Heart left ventricle (tissue), 16 donors: ENCODE data around the gene ST6GAL2. TPM values are rescaled to one million over a fixed set of nuclear protein-coding genes. Genes with fewer than 3 reads are reported as not detected.

Experiments
- ATAC-seq, 4 donors: fragments of 200-7000 bp; cut with Tn5 transposase; one replicate each; pipeline ENCODE4 v1.9.1; 2020 to 2022; ENCODE audit warnings: moderate library complexity in 4 of 4, mild to moderate bottlenecking in 3 of 4, moderate number of reproducible peaks in 1 of 4
- DNase-seq, 5 donors: peaks; one replicate each; pipeline ENCODE4 v3.0.0-alpha.2; 2020
- H3K27ac ChIP-seq, 12 donors: fragments of 200-600 bp; sonication (generic) in 4 of 12; one replicate each; pipeline versions ENCODE4 v1.5.0 to v1.8.0; 2016 to 2022; ENCODE audit warnings: mild to moderate bottlenecking in 2 of 12
- H3K27me3 ChIP-seq, 9 donors: fragments of 200-600 bp; sonication (generic) in 2 of 9; one replicate each; pipeline versions ENCODE4 v1.5.1 to v1.8.0; 2016 to 2022; ENCODE audit warnings: mild to moderate bottlenecking in 3 of 9
- H3K36me3 ChIP-seq, 9 donors: fragments of 200-600 bp; sonication (generic) in 2 of 9; one replicate each; pipeline versions ENCODE4 v1.5.0 to v1.8.0; 2018 to 2022; ENCODE audit warnings: mild to moderate bottlenecking in 2 of 9
- H3K4me1 ChIP-seq, 12 donors: fragments of 200-600 bp; sonication (generic) in 4 of 12; one replicate each; pipeline versions ENCODE4 v1.5.0 to v1.8.0; 2016 to 2022; ENCODE audit warnings: mild to moderate bottlenecking in 3 of 12
- H3K4me3 ChIP-seq, 12 donors: fragments of 200-600 bp; sonication (generic) in 4 of 12; one replicate each; pipeline versions ENCODE4 v1.5.0 to v1.8.0; 2017 to 2022; ENCODE audit warnings: mild to moderate bottlenecking in 9 of 12, moderate library complexity in 4 of 12
- H3K9me3 ChIP-seq, 12 donors: fragments of 200-600 bp; sonication (generic) in 4 of 12; one replicate each; pipeline versions ENCODE4 v1.5.0 to v1.8.0; 2016 to 2022; ENCODE audit warnings: mild to moderate bottlenecking in 1 of 12
- CTCF ChIP-seq, 12 donors: fragments of 200-600 bp; sonication (generic) in 4 of 12; IDR thresholded peaks; one replicate each; pipeline versions ENCODE4 v1.5.0 to v1.8.0; 2018 to 2022; ENCODE audit warnings: antibody characterized with exemption in 12 of 12, mild to moderate bottlenecking in 5 of 12
- POLR2A ChIP-seq, 2 donors: fragments of 450-650 bp; IDR thresholded peaks; one replicate each; pipeline ENCODE4 v1.6.1; 2017; ENCODE audit warnings: antibody characterized with exemption in 2 of 2, mild to moderate bottlenecking in 2 of 2, moderate library complexity in 2 of 2
- WGBS, 4 donors: extraction: QIAGEN DNeasy Blood & Tissue Kit in 2 of 4; methylation state at CpG; one replicate each; pipeline versions ENCODE4 v1.1.5 to v1.1.7; 2013 to 2018; 5-methylcytosine and 5-hydroxymethylcytosine counted together
- intact Hi-C, 10 donors: fragments of 100-400 bp; cut with DNase I; formaldehyde crosslinking; loops; one replicate each; pipeline versions ENCODE4 v1.11.1 to v1.14.2; 2022
- polyA plus RNA-seq, 2 donors: library from polyadenylated mRNA; stranded (reverse); fragments of 200-250 nt; gene quantifications; one replicate each; pipeline ENCODE4 v1.2.3, GENCODE V29; 2013
- total RNA-seq, 9 donors: library from RNA; depleted of rRNA in 2 of 9; stranded (reverse); fragments of >200 nt in 2 of 9; fragmentation: NEBNext Ultra II Directional in 3 of 9; extraction: Animal tissue kit (Norgen Biotek cat#: 25700) in 3 of 9; gene quantifications; one replicate each; pipeline versions ENCODE4 v1.1.0 to v1.2.4, GENCODE V29; 2016 to 2023
- donor health status: ischemic (EF 13 %, LVEDD 7.1; RV severe dilation, severe dysfunction).
- donor health status: healthy with polysubstance abuse.
- donor health status: DM: no; HTN: yes; CAD: no.
- donor health status: DM: no; HTN: no; CAD: no.
- donor health status: ischemic (EF 25% LVEDD 6.9; RV normal size, moderate dysfunction).
- donor health status: ischemic (EF 25% LVEDD 5.7; RV mildly dilated, moderate dysfunction).
- donor health status: healthy.
- donor health status: DM: yes; HTN: yes; CAD: no.
- donor health status: ischemic (EF 35%, LVEDD 5.7; RV mildly dilated, moderate dysfunction).
- donor health status: nonischemic (EF 11% LVEDD 7.7; RV severe dilation, severe dysfunction).
- donor health status: DM: yes; HTN: yes; CAD: no.
- donor health status: PGD.
- donor health status: ischemic (EF 29% LVEDD 5.4; RV normal size, mild dysfunction).
- donor health status: nonischemic (EF 23%, LVEDD 6.1; RV moderate dilation, normal function).

The ST6GAL2 gene
- total and polyA plus RNA-seq, 11 donors = 0.08 to 1.1 (median 0.57) TPM; not detected in 1

GRCh38 chr2:106798826-106799552 lies 87.0 kb downstream of the ST6GAL2 start:
- 63 to 67% (median 64%) methylated on average over 5 of the region's 5 CpGs for WGBS, 4 donors
- no peaks in the 10 kb centered on the region for H3K27me3 ChIP-seq
- no peaks in the 10 kb centered on the region for H3K36me3 ChIP-seq
- DNase-seq (no peak), ATAC-seq (no peak)
- intact Hi-C loops = no loop called here
- H3K27ac ChIP-seq = no peak overlapping the region
- no peak overlapping the region for H3K4me3 ChIP-seq
- H3K4me1 ChIP-seq = no peaks in the 10 kb centered on the region
- TF ChIP-seq CTCF (IDR thresholded peaks at IDR 0.05) = no peak
- TF ChIP-seq POLR2A (IDR thresholded peaks at IDR 0.05) = no peak
- H3K9me3 ChIP-seq = no peaks in the 10 kb centered on the region

GRCh38 chr2:106797494-106797893 lies 88.5 kb downstream of the ST6GAL2 start:
- Histone ChIP-seq H3K36me3 (no peaks in the 10 kb centered on the region), H3K4me3 (no peak overlapping the region), H3K27me3 (no peaks in the 10 kb centered on the region), H3K9me3 (no peaks in the 10 kb centered on the region), H3K27ac (no peak overlapping the region), H3K4me1 (no peaks in the 10 kb centered on the region)
- 83 to 93% (median 86%) methylated on average over 5 of the region's 5 CpGs for WGBS, 4 donors
- TF ChIP-seq CTCF (IDR thresholded peaks at IDR 0.05) (no peak), POLR2A (IDR thresholded peaks at IDR 0.05) (no peak)
- no peak for ATAC-seq
- DNase-seq = no peak
- intact Hi-C loops = no loop called here

DNA sequence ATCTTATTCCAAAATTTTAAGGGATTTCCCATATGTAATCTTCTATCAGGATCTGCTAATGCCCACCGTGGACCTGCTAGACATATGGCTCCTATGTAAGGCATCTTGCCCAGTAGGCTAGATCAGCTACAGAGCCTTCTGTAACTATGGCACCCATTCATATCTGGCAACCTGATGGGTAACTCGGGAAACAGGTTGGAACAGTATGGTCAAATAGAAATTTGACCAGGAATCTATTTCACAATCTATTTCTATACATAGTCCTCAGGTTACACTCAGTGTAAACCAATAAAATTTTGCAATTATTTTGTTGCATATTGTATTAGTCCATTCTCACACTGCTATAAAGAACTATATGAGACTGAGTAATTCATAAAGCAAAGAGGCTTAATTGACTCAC lies 93.3 kb downstream of the ST6GAL2 start:
- WGBS, 4 donors = 77 to 91% (median 80%) methylated on average over 2 of the region's 2 CpGs
- DNase-seq (no peak), ATAC-seq (no peak)
- Histone ChIP-seq H3K4me1 (no peaks in the 10 kb centered on the region), H3K4me3 (no peak overlapping the region), H3K27ac (no peak overlapping the region), H3K9me3 (no peaks in the 10 kb centered on the region), H3K27me3 (no peaks in the 10 kb centered on the region), H3K36me3 (no peaks in the 10 kb centered on the region)
- intact Hi-C loops = no loop called here
- no peak for TF ChIP-seq POLR2A (IDR thresholded peaks at IDR 0.05)
- no peak for TF ChIP-seq CTCF (IDR thresholded peaks at IDR 0.05)

DNA sequence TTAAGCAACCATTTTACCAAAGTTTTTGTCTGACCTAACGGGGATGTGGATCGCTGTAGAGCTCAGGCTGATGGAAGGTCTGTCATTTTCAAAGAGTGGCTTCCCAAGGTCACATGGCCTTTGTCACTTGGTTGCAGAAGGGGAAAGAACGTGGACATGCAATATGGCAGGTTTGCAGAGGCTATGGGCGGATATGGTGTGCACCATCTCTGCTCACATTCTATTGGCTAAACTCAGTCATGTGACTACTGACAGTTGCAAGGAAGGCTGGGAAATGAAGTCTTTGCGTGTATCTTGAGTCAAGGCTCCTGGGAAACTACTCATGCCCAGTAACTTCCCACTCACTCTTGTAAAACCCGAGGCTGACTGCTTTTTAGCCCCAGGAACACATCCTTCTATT lies 96.8 kb downstream of the ST6GAL2 start:
- DNase-seq (no peak), ATAC-seq (no peak)
- no peak overlapping the region for H3K27ac ChIP-seq
- WGBS, 4 donors = 78 to 90% (median 84%) methylated on average over 6 of the region's 6 CpGs
- intact Hi-C loops = no loop called here
- H3K9me3 ChIP-seq = no peaks in the 10 kb centered on the region
- H3K4me1 ChIP-seq = no peaks in the 10 kb centered on the region
- H3K4me3 ChIP-seq = no peak overlapping the region
- TF ChIP-seq POLR2A (IDR thresholded peaks at IDR 0.05) (no peak), CTCF (IDR thresholded peaks at IDR 0.05) (no peak)
- H3K36me3 ChIP-seq = no peaks in the 10 kb centered on the region
- H3K27me3 ChIP-seq = no peaks in the 10 kb centered on the region
